CD4-positive, alpha-beta T cell treated with Interleukin-21 for 1 hour (primary cell): ENCODE measurements around the gene BCAS4.

Experiments
- DNase-seq: peaks from one replicate; pipeline ENCODE4 v3.0.0-alpha.2; 2020

The BCAS4 gene

GRCh38 chr20:50919567-50919966 is 124.7 kb downstream of the BCAS4 start:
- DNase-seq: no peak

- peak; percentile 21 for DNase-seq
Observed at GRCh38 chr20:50920997-50921396, 126.1 kb downstream of the BCAS4 start.

- no peak for DNase-seq
Observed at GRCh38 chr20:50921803-50922501, 127.1 kb downstream of the BCAS4 start.

- no peak for DNase-seq
Observed at GRCh38 chr20:50924261-50924920, 129.5 kb downstream of the BCAS4 start.

GRCh38 chr20:50926530-50926929 is 131.7 kb downstream of the BCAS4 start:
- DNase-seq: no peak
